Heart left ventricle (tissue), 16 donors: ENCODE data around the gene SLC39A5. TPM values are rescaled to one million over a fixed set of nuclear protein-coding genes. Genes with fewer than 3 reads are reported as not detected.

Experiments
- ATAC-seq, 4 donors: fragments of 200-7000 bp; cut with Tn5 transposase; one replicate each; pipeline ENCODE4 v1.9.1; 2020 to 2022; ENCODE audit warnings: moderate library complexity in 4 of 4, mild to moderate bottlenecking in 3 of 4, moderate number of reproducible peaks in 1 of 4
- DNase-seq, 5 donors: peaks; one replicate each; pipeline ENCODE4 v3.0.0-alpha.2; 2020
- H3K27ac ChIP-seq, 12 donors: fragments of 200-600 bp; sonication (generic) in 4 of 12; one replicate each; pipeline versions ENCODE4 v1.5.0 to v1.8.0; 2016 to 2022; ENCODE audit warnings: mild to moderate bottlenecking in 2 of 12
- H3K27me3 ChIP-seq, 9 donors: fragments of 200-600 bp; sonication (generic) in 2 of 9; one replicate each; pipeline versions ENCODE4 v1.5.1 to v1.8.0; 2016 to 2022; ENCODE audit warnings: mild to moderate bottlenecking in 3 of 9
- H3K36me3 ChIP-seq, 9 donors: fragments of 200-600 bp; sonication (generic) in 2 of 9; one replicate each; pipeline versions ENCODE4 v1.5.0 to v1.8.0; 2018 to 2022; ENCODE audit warnings: mild to moderate bottlenecking in 2 of 9
- H3K4me1 ChIP-seq, 12 donors: fragments of 200-600 bp; sonication (generic) in 4 of 12; one replicate each; pipeline versions ENCODE4 v1.5.0 to v1.8.0; 2016 to 2022; ENCODE audit warnings: mild to moderate bottlenecking in 3 of 12
- H3K4me3 ChIP-seq, 12 donors: fragments of 200-600 bp; sonication (generic) in 4 of 12; one replicate each; pipeline versions ENCODE4 v1.5.0 to v1.8.0; 2017 to 2022; ENCODE audit warnings: mild to moderate bottlenecking in 9 of 12, moderate library complexity in 4 of 12
- H3K9me3 ChIP-seq, 12 donors: fragments of 200-600 bp; sonication (generic) in 4 of 12; one replicate each; pipeline versions ENCODE4 v1.5.0 to v1.8.0; 2016 to 2022; ENCODE audit warnings: mild to moderate bottlenecking in 1 of 12
- POLR2A ChIP-seq, 2 donors: fragments of 450-650 bp; IDR thresholded peaks; one replicate each; pipeline ENCODE4 v1.6.1; 2017; ENCODE audit warnings: antibody characterized with exemption in 2 of 2, mild to moderate bottlenecking in 2 of 2, moderate library complexity in 2 of 2
- WGBS, 4 donors: extraction: QIAGEN DNeasy Blood & Tissue Kit in 2 of 4; methylation state at CpG; one replicate each; pipeline versions ENCODE4 v1.1.5 to v1.1.7; 2013 to 2018; 5-methylcytosine and 5-hydroxymethylcytosine counted together
- intact Hi-C, 10 donors: fragments of 100-400 bp; cut with DNase I; formaldehyde crosslinking; loops; one replicate each; pipeline versions ENCODE4 v1.11.1 to v1.14.2; 2022
- polyA plus RNA-seq, 2 donors: library from polyadenylated mRNA; stranded (reverse); fragments of 200-250 nt; gene quantifications; one replicate each; pipeline ENCODE4 v1.2.3, GENCODE V29; 2013
- total RNA-seq, 9 donors: library from RNA; depleted of rRNA in 2 of 9; stranded (reverse); fragments of >200 nt in 2 of 9; fragmentation: NEBNext Ultra II Directional in 3 of 9; extraction: Animal tissue kit (Norgen Biotek cat#: 25700) in 3 of 9; gene quantifications; one replicate each; pipeline versions ENCODE4 v1.1.0 to v1.2.4, GENCODE V29; 2016 to 2023
- TF ChIP-seq, protein P1 (sequence below), 12 donors: fragments of 200-600 bp; sonication (generic) in 4 of 12; IDR thresholded peaks; one replicate each; pipeline versions ENCODE4 v1.5.0 to v1.8.0; 2018 to 2022; ENCODE audit warnings: antibody characterized with exemption in 12 of 12, mild to moderate bottlenecking in 5 of 12
- donor health status: ischemic (EF 13 %, LVEDD 7.1; RV severe dilation, severe dysfunction).
- donor health status: healthy with polysubstance abuse.
- donor health status: DM: no; HTN: yes; CAD: no.
- donor health status: DM: no; HTN: no; CAD: no.
- donor health status: ischemic (EF 25% LVEDD 6.9; RV normal size, moderate dysfunction).
- donor health status: ischemic (EF 25% LVEDD 5.7; RV mildly dilated, moderate dysfunction).
- donor health status: healthy.
- donor health status: DM: yes; HTN: yes; CAD: no.
- donor health status: ischemic (EF 35%, LVEDD 5.7; RV mildly dilated, moderate dysfunction).
- donor health status: nonischemic (EF 11% LVEDD 7.7; RV severe dilation, severe dysfunction).
- donor health status: DM: yes; HTN: yes; CAD: no.
- donor health status: PGD.
- donor health status: ischemic (EF 29% LVEDD 5.4; RV normal size, mild dysfunction).
- donor health status: nonischemic (EF 23%, LVEDD 6.1; RV moderate dilation, normal function).

Gene SLC39A5
- total and polyA plus RNA-seq, 11 donors = 0.12 TPM; not detected in 10

DNA sequence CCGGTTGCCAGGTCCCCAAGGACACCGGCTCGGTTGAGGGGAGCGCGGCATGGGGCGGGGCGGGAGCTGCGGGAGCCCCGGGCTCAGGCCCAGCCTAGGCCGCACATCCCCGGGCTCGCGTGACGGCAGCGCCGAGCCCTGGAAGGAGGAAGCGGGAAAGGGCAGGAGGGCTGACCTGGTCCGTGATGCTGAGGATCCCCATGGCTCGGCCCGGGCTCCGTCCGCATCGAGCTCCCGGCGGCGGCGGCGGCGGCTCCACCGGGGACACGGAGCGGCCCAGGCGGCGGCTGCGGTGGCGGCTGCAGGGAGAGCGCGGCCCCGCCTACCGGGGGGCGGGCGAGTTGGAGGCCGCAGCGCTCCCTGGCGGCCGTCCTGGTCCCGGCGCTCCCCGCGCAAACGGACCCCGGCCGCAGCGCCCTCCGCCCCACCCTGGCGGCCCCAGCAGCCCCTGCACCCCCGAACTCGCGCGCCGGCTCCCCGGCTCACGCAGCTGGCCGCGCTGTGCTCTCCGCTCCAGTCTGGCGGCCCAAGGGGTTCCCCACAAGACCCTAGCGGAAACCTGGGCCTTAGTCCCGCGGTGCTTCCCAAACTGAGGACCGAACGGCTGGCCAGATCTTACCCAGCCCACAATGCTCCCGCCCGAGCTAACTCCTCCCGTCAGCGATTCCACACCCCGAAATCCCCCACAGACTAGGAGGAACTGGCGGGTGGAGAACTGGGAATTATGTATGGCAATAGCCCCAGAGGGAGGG lies 28.4 kb downstream of the SLC39A5 start, which contains the start of gene ANKRD52:
Gene ANKRD52, minus strand, starts transcription at position 317 of the 752 bp plus-strand sequence. Its CDS starts 115 bp downstream, at position 202.
- WGBS, 4 donors = 0 to 1% (median 0%) methylated on average over 15 to 78 of the region's 78 CpGs
- Histone ChIP-seq H3K9me3 (no peaks in the 10 kb centered on the region), H3K27ac (peak within 1 kb of the TSS; percentile 51 to 97 (median 90)), H3K4me1 (peaks cover 5 to 29% (median 23%) of the 10 kb centered on the region in 12 donors), H3K36me3 (peaks cover 0 to 38% (median 32%) of the 10 kb centered on the region in 9 donors), H3K27me3 (no peaks in the 10 kb centered on the region), H3K4me3 (peak within 1 kb of the TSS; percentile 60 to 99 (median 96))
- DNase-seq = peak; percentile 76 to 90 (median 83)
- intact Hi-C loops = loop anchor here in 6 of 10 donors (2.0 to 5.0 kb wide), 3 partner anchors 33 to 65 kb away; partner anchors contain the start of genes NABP2 (in 6 of the 6) and RNF41 (in 4 of the 6)
- TF ChIP-seq, protein P1, sequence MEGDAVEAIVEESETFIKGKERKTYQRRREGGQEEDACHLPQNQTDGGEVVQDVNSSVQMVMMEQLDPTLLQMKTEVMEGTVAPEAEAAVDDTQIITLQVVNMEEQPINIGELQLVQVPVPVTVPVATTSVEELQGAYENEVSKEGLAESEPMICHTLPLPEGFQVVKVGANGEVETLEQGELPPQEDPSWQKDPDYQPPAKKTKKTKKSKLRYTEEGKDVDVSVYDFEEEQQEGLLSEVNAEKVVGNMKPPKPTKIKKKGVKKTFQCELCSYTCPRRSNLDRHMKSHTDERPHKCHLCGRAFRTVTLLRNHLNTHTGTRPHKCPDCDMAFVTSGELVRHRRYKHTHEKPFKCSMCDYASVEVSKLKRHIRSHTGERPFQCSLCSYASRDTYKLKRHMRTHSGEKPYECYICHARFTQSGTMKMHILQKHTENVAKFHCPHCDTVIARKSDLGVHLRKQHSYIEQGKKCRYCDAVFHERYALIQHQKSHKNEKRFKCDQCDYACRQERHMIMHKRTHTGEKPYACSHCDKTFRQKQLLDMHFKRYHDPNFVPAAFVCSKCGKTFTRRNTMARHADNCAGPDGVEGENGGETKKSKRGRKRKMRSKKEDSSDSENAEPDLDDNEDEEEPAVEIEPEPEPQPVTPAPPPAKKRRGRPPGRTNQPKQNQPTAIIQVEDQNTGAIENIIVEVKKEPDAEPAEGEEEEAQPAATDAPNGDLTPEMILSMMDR (IDR thresholded peaks at IDR 0.05) = peak in 11 of 12 donors; percentile 43 to 94 (median 83)
- peak in 1 of 2 donors; percentile 35 for TF ChIP-seq POLR2A (IDR thresholded peaks at IDR 0.05)
- ATAC-seq = peak; percentile 65 to 97 (median 93)

DNA sequence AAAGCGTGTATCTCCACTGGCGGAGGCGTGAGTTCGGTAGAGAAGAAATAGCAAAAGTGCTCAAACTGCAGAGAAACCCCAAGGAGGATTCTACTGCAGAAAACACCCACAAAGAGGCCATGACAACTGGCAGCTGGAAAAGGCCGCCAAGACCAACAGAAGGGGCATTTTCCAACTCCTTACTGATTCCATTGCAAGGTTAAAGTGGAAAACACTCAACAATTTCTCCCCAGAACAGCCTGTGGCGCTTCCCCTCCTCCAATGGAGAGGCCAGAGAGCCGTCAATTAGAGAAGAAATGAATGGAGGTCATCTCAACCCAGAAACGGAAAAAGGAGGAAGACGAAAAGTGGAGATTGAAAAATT lies 29.0 kb downstream of the SLC39A5 start:
- no peaks in the 10 kb centered on the region for H3K27me3 ChIP-seq
- peak overlapping the region; percentile 51 to 97 (median 90) for H3K27ac ChIP-seq
- DNase-seq (no peak), ATAC-seq (no peak)
- intact Hi-C loops = loop anchor here in 6 of 10 donors (2.0 to 5.0 kb wide), 3 partner anchors 34 to 66 kb away; partner anchors contain the start of genes NABP2 (in 6 of the 6) and RNF41 (in 4 of the 6)
- H3K36me3 ChIP-seq = peaks cover 0 to 32% (median 27%) of the 10 kb centered on the region in 9 donors
- H3K9me3 ChIP-seq = no peaks in the 10 kb centered on the region
- WGBS, 4 donors = 16 to 22% (median 17%) methylated on average over 9 of the region's 9 CpGs
- peak overlapping the region; percentile 60 to 99 (median 96) for H3K4me3 ChIP-seq
- H3K4me1 ChIP-seq = peaks cover 5 to 29% (median 23%) of the 10 kb centered on the region in 12 donors
- TF ChIP-seq, protein P1 (IDR thresholded peaks at IDR 0.05) = no peak
- TF ChIP-seq POLR2A (IDR thresholded peaks at IDR 0.05) = no peak

DNA sequence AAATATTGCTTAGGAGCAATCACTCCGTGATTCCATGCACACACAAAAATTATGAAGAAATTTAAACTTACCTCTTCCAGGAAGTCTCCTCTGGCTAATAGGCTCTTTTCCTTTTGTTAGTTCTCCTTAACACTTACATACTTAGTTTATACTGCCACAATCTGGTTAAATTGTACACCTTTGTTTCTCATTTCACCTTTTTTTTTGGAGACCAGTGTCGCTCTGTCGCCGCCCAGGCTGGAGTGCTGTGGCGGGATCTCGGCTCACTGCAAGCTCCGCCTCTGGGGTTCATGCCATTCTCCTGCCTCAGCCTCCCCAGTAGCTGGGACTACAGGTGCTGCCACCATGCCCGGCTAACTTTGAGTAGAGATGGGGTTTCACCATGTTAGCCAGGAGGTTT lies 30.5 kb downstream of the SLC39A5 start:
- Histone ChIP-seq H3K9me3 (no peaks in the 10 kb centered on the region), H3K4me1 (peaks cover 5 to 29% (median 23%) of the 10 kb centered on the region in 12 donors), H3K27me3 (no peaks in the 10 kb centered on the region), H3K4me3 (no peak overlapping the region), H3K36me3 (peaks cover 0 to 17% (median 11%) of the 10 kb centered on the region in 9 donors), H3K27ac (no peak overlapping the region)
- TF ChIP-seq POLR2A (IDR thresholded peaks at IDR 0.05) = no peak
- TF ChIP-seq, protein P1 (IDR thresholded peaks at IDR 0.05) = no peak
- no peak for DNase-seq
- WGBS, 4 donors = 92 to 96% (median 95%) methylated on average over 8 of the region's 8 CpGs
- ATAC-seq = no peak
- intact Hi-C loops = no loop called here

DNA sequence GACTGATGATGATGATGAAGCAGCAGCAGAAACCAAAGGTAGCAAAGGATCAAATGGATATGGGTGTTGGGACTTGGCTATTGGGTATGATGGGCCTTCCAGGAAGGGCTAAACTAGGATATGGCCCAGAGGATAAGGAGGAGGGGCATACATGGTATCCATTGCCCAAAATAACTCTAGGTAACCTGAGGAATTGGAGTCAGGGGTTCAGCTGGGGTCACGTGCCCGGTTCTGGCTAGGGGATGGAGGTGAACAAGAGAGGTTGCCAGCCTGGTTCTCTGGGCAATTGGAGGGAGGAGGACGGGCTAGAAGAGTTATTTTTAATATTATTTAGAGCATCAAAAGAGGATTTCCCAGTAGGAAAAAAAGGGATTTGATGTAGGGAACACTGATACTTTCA lies 31.1 kb downstream of the SLC39A5 start:
- no peaks in the 10 kb centered on the region for H3K9me3 ChIP-seq
- DNase-seq = no peak
- H3K27me3 ChIP-seq = no peaks in the 10 kb centered on the region
- ATAC-seq = no peak
- TF ChIP-seq, protein P1 (IDR thresholded peaks at IDR 0.05) = no peak
- TF ChIP-seq POLR2A (IDR thresholded peaks at IDR 0.05) = no peak
- H3K36me3 ChIP-seq = peaks cover 0 to 11% (median 5%) of the 10 kb centered on the region in 9 donors
- no peak overlapping the region for H3K4me3 ChIP-seq
- H3K4me1 ChIP-seq = peaks cover 5 to 31% (median 24%) of the 10 kb centered on the region in 12 donors
- intact Hi-C loops = no loop called here
- H3K27ac ChIP-seq = no peak overlapping the region
- 49 to 71% (median 55%) methylated on average over 3 of the region's 3 CpGs for WGBS, 4 donors
